SKM-1 (cell line): ENCODE results near the gene NUDT12.

Experiments
- DNase-seq: peaks from one replicate; lab custom pipeline; 2025; ENCODE audit not compliant: unreplicated experiment; lab: John Stamatoyannopoulos, UW

Gene NUDT12

DNA sequence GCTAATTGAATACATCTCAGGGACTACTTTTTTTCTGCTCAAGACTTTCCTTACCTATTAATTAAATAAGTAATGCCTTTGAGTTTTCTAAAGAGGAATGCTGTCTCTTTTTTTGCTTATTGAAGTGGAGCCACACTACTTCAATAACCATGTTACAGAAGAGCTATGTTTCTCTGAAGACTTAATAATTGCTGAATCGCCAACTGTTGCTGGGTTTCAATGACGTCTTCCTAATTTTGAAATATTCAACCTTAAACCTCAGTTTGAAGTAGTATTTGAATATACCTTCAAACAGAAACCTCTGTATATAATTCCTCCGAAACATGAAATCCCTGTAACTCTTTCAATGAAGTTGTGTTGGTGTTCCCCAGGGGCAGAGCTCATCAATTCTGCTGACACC, 21.0 kb downstream of the NUDT12 start:
- no peak for DNase-seq

DNA sequence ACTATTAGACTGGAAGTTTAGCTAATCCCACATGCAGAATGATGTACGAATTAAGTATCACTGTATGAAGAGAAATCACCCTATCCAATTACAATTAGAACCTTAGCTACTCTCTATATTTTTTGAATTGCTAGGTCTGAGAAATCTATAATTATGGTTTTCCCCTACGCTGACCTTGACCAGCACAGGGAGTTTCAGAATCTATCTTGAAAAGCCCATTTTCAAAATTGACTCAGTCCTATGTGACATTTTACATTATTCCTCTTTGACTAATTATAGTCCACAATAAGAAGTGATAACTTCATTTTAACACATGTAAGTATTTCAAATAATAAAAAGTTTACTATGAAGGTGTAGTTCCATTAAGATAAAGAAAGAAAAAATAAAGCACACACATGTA, 21.5 kb downstream of the NUDT12 start:
- no peak for DNase-seq

DNA sequence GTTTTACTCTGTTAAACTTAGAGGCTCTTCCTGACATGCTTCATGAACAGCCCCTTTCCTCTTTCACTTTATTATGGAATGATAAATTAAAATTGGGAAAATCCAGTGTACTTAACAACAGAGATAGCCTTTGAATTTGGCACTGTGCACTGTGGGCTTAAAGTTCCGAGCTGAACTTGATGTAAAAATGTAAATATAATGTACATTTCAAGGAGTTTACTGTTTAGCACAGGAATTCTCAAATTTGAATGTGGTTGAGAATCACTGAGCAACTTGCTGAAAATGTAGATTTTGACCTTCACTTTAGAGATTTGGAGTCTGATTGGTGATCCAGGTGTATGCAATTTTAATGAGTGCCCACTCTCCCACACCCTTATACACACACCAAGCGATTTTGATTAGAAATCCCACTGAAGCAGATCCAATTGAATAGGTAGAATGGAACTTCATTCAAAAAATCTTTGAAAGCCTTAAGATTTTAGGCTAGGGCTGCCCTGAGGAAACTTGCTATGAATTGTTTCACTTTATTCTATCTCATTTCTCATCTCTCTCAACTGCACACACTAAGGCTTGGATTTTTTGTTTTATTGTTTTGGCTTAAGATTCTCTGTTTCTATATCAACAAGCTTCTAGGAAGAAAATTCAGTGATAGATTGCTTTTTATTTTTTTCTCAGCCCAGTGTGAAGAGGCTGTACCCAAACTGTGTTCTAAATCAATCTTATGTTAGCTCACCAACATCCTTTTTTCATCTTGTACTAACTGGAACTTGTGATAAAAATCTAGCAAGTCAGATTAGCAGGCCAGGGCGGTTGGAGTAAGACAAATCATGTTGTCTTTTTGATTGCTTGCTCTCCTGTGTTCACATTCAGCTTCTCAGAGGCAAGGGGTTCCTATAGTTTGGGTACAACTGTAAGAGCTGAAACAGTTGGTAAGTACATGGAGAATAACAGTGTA, 22.9 kb downstream of the NUDT12 start:
- DNase-seq = no peak

DNA sequence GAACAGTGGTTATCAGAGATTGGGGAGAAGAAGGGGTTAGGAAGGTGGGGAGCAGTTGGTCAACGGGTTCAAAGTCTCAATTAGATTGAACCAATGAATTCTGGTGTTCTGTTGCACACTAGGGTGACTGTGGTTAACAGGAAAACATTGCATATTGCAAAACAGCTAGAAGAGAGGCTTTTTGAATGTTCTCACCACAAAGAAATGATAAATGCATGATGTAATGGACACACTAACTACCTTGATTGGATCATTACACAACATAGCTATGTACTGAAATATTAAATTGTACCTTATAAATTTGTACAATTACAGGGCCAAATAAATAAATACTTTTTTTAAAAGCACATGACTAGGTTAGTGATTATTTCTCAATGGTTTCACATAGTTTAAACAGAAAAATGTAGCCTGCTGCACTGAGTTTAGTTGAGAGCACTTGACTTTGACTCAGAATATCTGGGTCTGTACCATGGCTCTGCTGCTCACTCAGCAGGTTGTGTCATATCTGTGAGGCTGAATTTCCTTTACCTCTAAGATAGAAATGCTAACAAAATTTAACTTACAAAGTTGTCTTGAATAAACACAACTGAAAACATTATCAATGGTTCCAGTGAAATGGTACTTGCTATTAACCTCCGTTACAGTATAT, 30.4 kb downstream of the NUDT12 start:
- DNase-seq = no peak

DNA sequence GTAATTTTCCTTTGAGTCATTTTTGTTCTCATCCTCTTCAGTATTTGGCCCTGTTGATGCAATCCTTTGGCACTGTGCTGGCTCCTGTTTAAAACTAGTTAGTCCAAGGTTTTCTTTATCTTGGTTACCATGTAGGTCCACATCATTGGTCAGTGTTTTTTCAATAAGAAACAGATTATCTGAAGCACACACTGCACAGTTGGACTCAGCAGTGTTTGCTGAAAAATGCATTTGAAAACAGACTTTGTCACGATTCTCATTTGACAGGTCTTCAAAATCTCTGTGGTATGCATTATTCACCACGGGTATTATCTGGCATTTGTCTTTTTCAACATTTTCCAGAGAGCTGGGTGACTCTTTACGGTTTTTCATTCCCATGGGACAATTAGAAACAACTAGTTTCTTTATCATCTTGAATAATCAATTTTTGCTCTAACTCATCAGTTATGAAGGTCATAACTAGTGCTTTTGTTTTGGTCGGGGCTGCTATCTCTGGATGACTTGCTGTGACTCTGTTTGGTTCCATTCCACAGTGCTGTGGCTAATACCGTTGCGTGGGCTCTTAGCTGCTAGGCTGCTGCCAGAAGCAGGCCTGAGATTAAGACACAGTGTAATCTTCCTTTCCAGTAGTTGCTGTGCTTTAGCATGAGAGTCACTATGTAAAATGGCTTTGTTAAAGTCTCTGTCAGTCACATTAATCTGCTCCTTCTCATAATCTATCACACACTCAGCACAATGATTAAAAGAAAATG, 36.2 kb downstream of the NUDT12 start:
- no peak for DNase-seq

DNA sequence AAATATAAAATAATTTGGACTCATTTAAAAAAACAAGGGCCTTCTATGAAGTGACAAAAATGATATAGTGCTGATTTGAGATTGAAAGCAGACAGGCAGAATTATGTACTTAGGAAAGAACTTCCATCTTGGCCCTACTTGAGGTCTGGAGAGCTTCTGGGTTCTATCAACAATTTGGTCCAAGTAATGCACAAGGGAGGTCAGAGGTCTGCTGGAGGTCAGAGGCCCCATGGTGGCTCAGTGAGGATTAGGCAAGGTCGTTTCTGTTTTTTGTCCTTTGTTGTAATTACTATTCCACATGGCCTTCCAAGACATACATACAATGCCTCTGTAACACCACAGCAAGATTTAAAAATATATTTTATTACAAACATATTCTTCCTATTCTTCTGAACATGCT, 37.2 kb downstream of the NUDT12 start:
- DNase-seq = no peak

DNA sequence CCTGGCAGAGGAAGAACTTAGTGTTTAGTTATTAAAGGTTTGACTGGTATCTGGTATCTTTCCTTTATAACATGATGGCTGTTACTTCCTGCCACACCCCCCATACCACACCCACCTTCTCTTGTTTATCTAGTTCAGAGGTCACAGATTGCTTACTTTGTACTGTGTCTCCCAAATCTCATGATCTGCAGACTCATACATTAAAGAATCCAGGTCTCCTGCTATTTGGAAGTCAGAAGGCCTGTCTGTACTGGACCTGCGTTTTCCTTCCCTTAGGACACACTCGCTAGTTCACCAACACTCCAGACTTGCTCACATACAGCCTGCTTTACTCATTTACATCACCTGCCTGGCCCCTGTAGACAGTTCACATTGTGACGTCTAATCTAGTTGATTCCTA, 39.3 kb downstream of the NUDT12 start:
- DNase-seq = no peak

DNA sequence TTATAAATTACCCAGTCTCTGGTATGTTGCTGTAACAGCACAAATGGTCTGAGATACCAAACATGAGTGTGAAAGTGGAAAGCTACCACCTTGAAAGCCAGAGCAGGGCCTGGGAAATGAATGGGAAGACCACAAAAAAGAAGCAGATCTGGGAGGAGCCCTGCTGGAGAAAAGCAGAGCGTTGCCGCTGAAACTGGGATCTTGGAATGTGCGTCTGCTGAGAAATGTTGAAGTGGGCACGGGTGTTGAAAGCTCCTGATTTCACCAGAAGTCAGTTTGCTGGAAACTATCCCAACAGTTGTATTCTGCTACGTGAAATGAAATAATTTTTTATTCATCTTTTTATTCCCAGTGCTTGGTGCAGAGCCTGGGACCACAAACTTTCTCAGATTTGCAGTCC, 40.0 kb downstream of the NUDT12 start:
- DNase-seq = no peak

DNA sequence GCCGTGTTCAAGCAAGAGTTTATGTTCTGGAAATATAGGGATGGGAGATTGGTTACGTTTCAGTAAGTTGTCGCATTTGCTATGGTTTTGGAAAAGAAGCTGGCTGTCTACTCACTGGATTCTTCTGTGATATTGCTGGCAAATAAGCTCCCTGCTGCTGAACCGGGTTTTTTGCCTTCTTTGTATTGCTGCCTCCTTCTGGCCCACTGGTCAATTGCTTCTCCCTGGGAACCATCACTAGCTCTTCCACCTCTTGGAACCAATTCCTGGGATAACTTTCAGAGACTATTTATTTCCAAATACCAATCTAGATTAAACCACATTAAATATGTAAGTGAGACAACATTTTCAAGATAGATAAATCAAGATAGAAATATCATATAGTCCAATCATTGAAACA, 43.0 kb downstream of the NUDT12 start:
- no peak for DNase-seq

DNA sequence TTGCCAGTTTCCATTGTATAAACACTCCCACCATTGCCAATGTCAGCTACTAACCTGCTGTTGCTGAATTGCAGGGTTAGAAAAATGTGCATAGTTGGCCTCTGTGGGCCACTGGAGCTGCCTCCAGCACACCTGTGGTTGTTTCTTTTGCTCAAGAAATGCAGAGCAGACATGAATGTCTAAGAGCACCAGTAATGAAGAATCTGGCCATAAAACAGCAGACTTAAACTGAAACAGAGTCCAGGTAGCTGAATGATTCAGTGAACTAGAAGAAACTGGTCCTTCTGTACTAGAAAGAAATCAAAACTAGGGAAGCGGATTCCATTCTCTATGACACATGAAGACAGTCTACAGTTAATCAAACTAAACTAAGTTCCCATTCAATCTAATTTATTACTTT, 48.2 kb downstream of the NUDT12 start:
- DNase-seq = no peak

DNA sequence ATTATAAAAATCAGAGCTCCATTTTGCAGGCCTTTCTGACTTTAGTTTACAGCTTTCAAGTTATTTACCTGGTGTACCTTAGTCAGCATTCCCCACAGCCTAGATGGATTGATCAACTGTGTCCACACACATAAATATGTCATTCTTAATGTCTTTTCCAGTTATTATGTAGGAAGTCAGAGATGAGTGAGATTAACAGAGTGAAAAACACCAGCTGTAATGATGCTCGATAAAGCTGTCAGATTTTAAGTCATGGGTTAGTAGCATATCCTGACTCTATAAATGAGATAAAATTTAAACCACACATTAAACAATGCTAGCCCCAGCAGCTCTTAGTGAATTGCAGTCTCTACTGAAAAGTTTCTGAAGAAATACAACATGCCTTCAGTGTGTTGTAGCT, 48.9 kb downstream of the NUDT12 start:
- DNase-seq = no peak

DNA sequence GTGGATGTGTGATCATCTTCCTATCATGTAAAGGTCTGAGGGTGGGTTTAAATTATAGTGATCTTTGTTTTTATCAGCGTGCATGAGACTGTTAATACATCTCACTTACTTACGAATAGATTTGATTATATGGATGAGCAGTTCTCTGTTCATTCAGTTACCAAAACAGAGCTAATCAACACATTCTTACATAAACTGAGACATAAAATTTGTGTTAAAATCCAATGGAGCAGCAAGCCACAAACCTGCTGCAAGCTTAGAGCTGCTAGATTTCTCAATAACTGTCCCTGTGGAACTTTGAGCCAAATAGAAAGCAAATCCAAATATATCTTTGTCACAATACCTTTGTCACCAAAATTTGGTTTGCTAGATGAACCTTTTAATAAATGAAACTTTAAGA, 50.1 kb downstream of the NUDT12 start:
- no peak for DNase-seq

DNA sequence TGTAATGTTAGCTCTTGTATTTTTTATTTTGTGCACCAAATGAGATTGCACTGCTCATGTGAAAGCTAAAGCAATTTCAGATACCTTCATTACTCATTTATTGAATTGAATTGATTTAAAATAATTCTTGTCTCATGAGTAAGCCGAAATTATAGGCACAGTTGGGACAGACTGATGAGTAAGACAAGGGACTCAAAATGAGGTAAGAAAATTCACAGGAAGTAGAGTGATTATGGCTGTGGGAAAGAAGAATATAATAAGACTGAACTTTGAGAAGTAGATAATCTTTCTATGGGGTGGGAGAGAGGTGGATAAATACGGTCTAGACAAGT, 51.1 kb downstream of the NUDT12 start:
- no peak for DNase-seq

DNA sequence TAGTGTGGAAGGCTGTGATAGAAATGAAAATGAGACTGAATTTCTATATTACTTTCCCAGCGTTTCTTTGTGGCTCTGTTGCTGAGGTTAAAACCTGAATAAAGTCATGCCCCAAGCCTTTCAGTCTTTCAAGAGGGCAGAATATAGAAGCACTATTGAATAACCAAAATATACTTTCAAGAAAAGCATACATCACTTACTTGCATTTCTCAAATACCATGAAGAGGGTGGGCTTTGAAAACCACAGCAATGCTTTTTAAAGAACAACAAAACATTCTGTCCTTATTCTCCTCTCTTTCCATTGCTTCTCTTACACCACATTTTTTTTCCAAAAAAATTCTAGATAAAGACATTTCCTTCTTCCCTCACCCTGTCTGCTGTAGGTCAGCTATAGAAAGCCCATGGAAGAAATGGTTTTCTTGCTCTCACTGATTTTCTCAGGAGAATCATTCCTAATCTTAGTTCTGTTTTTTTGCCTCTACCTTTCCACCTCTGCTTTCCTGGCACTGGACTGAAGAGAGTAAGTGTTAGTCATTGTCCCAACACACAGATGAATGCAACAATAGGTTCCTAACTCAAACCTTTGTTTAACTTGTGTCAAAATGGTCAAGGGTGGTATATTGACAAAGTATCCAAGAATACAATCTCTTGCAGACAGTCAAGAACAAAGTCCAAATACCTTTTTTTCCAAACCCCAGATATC, 51.6 kb downstream of the NUDT12 start:
- DNase-seq = no peak

DNA sequence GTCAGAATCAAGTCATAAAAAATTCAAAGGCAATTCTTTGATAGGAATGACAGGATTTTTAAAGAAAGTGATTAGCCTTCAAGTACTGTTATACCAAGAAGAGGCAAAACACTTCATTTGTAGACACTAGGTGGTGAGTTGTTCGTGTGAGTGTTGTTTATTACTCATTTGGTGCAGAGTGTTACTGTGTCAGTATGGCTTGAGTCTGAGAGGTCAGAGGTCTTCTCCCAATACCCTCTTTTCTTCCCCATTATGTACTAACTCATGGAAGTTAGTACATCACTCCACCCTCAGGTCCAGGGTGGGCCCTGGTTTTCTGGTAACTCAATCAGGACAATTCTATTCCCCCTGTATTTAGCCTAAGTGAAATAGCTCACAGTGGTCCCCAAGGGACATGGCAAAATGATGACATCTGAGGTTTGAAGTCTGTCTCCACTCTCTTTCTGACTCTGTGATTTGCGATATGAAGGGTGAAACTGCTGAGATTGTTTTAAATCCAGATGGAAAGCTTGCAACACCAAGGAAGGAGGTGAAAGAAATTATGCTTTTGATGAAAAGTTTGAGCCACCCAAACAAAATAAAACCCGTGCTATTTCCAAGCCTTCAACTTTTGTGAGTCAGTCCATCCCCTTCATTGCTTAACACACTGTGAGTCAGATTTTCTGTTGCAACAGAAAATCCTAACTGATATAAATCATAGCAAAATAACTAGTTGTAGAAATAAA, 56.8 kb downstream of the NUDT12 start:
- no peak for DNase-seq

DNA sequence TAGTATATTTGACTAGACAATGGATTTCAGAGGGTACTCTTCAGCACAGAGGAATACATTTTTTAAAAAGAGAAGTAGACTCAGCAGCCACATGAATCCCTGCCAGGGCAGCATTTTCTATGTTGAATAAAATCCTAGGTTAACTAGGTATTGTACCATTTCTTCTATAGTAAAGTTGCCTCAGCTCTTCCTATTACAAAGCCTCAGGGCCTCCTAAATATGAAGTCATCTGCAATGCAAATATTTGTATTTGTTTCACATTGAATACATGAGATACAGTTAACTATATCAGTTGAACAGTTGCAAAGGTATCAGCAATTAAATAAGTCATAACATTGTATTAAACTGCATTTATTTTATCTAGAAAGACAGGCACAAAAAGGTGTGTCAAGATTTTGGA, 59.5 kb downstream of the NUDT12 start:
- no peak for DNase-seq

DNA sequence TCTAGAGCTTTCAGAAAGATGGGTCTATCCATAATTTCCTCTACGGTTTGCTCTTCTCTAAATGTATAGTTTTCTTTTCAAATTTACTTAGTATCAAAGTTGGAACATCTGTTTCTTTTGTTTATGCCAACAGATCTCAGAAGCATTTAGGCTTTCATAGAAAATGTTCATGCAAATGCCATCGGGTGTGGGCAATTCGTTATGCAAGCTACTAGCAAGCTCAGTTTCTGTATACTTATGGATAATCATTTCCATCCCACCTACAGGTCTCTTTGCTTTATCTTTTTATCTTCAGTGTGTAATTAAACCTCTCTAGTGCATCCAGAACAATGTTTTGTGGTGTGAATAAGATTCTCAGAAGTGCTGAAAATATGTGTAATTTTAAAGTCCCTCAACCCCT, 59.9 kb downstream of the NUDT12 start:
- no peak for DNase-seq
